Endometrium (tissue), 2 donors: ENCODE data around the gene VIT.

Experiments
- FAIRE-seq: peaks from 2 replicates; lab custom pipeline; 2012; peaks lifted over from hg19 to GRCh38; lab: Jason Lieb, UNC
- donor health status: control.
- donor health status: control.

The VIT gene

DNA sequence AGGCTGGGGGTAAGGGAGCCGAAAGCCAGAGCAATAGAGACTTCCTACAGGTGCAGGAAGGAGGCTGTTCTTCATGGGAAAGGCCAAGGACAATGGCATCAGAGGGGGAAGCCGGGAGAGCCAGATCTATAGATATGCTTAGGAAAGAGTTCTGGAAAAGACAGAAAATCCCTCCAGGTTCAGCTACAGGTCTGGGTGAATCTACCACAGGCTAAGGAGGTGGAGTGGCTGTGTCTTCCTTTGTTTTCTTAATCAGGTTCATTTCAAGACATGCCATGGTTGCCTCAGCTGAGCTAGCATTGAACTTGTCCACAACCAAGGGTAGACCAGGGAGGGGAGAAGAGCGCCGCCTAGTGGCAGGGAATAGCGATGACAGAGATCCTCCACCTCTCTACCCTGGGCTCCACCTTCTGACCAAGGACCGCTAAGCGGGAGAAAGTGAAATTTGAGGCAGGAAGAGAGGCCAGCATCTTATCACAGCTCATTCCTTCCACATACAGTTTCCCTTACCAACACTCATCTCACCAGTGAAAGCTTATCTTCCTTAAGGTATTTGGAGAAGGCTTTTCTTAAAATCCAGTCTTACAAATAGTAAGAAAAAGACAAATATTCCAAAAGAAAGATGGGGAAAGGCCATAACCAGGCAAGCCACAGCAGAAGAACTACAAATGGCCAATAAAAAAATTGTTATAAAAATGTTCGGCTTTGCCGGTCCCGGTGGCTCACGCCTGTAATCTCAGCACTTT lies 74.2 kb downstream of the VIT start:
- FAIRE-seq, result no peak

DNA sequence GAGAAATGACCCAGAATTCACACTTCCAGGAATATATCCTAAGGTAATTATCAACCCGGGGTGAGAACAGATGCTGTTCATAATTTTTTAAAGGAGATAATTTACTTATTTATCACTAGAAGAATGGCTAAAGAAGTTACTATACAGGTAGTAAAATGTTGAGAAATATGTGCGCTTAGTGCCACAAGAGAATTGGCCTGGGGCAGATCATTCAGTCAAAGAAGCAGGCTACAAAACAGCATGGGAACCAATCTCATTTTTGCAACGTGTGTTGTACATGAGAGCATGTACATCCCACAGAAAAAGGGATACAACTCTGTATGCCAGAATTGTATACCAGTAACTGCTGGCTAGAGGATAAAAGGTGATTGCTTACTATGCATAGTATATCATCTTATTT lies 75.2 kb downstream of the VIT start:
- FAIRE-seq, result no peak

DNA sequence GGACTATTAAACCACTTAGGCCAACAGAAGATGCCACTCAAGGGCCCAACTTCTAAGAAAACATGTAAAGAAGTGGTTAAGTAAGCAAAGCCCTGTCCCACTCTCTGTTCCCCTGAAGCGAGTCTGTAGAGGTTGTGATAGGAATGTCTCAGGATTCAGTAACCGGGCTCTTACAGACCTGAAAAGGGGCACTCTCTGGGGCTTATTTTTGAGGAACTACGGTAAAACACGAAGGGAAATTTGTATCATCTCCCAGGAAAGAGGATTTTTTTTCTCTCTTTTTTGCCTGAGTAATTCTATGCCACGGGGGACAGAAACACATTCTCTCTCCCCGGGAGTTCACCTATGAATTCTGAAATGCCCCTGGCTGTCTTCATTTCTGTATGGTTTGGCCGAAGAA lies 77.4 kb downstream of the VIT start:
- FAIRE-seq, result no peak

DNA sequence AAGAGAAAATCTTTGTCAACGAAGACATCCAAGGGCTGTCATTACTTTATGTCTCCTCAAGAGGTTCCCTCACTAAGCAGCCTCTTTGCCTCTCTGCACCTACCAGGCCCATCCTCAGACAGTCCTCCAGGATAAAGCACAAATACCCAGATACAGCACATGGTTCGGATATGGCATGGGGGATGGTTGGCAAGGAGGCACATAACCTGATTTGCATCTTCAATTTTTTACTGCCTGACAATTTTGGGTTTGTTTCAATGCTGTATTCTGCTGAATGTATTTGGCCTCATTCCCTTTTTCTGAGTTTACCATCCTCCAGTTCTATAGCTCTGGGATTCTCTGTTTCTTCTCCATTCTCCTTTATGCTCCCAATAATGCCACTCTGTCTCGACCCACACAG lies 78.8 kb downstream of the VIT start:
- FAIRE-seq, result no peak

DNA sequence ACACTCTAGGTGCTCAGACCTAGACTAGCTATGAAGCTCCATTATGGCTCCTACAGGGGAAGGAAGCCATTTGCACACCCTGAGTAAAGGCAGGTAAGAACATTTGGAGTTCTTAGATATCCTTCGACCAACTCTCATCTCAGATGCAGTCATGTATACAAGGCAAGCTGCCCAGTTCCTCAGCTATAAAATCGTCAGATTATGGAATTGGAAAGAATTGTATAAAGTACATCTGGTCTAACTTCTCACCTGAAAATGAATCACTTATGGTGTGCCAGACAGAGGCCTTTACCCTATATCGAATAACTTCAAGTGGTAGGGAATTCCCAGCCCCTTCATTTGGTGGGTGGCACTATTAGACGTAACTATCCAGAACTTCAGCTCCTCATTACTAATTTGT lies 79.3 kb downstream of the VIT start:
- FAIRE-seq, result no peak

DNA sequence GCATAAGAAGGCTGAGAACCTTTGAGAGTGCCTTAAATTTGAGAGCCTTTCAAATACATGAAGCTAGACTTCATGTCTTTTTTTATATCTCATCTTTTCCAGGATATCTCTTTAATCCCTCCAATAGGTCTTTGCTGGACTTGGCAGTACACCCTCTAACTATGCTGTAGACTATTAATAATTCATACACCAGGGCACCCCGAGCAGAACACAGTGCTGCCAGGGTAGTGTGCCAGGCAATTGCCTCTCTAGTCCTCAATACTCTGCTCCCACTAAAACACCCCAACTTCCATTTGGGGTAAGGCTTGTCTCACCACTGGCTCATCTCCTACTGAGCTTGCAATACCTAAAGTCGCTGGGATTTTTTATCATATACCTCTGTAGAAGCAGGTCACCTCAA lies 80.8 kb downstream of the VIT start:
- no peak for FAIRE-seq

DNA sequence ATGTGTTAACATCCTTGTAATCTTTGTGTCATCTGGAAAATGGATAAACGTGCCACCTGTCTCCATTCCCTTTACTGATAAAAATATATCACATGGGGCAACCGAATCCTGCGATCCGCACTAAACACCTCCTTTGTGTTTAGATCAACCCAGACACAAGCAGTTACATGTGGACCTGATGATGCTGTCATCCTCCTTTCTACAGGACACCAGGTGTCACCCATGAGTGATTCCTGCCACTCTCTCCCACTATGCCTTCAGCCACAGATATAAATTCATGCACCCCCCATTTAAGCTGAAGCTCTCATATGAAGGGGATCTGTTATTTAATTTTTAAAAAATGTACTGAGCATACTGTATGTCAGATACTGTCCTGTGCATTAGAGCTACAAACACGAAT lies 81.3 kb downstream of the VIT start:
- no peak for FAIRE-seq

DNA sequence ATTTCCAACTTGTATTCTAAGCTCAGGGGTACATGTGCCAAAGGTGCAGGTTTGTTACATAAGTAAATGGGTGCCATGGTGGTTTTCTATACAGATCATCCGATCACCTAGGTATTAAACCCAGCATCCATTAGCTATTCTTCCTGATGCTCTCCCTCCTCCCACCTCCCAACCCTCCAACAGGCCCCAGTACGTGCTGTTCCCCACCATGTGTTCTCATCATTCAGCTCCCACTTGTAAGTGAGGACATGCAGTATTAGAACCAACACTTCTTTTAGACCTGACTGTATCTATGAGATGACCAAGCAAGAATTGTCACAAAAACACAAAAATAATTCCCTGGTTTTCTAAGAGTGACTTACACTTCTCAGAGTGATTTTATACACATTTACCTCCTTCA lies 83.0 kb downstream of the VIT start:
- no peak for FAIRE-seq

DNA sequence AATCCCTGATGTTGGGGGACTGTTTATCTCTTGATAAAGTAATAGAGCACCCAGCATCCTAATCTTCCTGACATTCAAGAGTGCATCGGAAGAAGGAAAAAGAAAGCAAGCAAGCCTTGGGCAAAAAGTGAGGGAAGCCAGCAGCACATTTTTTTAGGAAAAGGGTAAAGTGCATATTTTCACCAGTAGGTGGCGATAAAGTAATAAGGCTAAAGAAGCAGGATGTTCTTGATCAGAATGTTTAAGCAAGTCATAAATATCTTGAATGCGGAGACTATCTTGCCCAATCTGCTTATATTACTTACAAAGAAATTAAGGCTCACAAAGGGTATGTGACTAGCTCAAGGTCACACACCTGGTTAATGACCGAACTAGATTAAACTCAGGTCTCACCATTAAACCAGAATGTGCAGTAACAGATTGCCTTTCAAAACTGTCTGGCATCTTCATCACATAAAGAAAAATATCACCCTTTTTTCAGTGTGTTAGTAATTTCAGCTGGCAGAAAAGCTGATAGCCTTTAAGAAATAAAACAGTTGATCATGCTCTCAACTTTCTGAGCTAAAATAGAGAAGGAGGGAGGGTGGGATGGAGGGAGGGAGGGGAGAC lies 83.8 kb downstream of the VIT start:
- FAIRE-seq, result no peak

DNA sequence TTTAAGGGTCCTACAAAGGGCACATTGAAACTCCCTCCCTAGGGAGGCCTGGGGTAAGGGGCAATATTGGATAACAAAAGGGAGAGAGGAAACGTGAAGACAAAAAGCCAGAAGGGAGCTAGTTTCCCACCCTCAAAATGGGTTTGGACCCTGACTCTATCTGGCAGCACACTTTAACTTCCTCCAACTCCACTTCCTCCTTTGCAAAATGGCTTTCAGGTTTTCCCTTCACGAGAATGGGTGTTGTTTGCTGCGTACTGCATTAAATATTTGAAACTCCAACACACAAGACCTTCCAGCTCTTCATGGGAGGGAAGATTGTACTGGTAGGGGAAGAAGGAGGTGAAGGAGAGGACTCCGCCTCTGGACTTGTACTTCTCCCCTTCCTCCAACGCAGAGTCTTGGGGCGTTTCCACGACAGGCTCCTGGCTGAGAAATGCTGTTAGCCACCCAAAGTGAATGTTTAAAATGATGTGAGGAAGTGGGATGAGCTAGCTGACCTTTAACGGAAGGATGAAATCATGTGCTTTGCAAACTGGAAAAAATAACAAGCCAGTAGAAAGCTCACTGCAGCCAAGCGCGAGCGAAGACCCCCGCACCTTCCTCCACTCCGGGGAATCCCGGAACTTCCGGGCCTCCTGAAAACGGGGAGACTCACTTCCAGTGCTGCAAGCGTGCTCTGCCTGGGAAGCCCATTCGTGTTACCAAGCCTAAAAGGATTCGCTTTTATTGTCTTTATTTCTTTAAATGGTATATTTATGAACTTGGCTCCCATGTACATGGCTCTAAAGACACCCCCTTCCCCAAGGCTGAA lies 85.6 kb downstream of the VIT start:
- FAIRE-seq, result no peak

DNA sequence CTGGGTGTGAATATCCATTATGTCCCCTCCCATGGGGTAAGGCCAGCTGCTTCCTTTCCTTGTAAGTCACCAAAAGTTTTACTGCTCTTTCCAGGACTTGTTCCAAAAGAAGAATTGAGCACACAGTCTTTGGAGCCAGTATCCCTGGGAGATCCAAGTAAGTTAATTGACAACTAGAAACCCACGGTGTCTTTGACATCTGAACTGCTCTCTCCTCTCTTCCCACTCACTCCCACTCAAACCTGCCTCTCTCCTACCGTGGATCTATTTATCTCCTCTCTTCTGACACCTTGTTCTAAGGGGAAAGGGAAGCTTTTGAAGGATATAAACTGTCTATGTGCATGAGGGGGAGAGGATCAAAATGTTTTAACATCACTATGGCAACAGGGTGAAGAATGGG lies 86.7 kb downstream of the VIT start:
- no peak for FAIRE-seq

DNA sequence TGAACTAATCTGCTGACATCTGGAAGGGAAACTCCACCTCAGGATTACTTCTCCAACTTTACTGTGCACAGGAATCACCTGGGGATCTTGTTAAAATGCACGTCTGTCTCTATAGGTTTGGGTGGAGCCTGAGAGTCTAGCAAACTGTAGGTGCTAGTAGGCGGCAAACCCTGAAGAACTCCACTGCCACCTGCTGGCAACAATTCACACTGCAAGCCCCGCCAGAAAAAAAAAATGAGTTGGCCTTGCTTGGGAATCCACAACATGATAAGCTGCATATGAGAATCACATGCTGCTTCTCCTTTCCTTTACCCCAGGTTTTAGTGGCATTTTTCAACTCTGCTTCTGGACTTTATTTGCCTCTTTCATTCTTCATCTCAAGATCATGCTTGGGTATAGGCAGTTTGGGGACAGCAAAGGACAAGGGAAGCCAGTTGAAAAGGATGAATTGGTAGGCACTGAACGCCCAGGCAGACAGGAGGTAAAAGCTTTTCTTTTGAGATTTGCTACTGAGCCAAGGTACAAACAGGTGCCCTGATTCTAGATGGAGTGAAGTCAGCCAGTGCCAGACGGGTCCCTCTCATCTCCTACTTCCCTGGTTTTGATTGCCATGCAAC lies 88.8 kb downstream of the VIT start:
- FAIRE-seq, result no peak

DNA sequence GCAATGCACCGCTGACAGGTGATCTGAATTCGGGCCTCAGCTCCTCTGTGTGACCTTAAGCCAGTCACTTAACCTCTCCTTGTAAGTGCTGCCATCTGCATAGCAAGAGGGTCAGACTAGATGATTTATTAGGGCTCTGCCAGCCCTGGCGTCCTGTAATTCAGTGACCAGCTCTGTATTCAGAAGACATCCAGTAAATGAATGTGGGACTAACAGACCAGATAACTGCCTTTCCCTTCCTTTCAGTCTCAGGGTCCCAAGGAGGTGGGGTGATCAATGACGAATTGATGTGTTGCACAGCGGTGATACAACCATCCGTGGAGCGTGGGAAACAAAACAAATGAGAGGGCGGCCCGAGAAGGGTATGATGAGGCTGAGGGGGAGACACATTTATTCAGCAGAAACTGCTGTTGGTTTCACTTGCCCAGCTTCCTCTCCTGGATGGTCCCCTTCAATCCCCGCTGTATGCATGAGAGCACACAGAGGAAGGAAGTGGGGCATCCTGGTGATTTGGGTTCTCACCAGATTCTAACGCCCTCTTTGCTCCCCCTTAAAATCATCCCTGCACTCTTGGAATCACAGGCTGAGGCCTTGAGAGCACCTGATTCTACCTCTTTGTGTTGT lies 92.8 kb downstream of the VIT start:
- no peak for FAIRE-seq

DNA sequence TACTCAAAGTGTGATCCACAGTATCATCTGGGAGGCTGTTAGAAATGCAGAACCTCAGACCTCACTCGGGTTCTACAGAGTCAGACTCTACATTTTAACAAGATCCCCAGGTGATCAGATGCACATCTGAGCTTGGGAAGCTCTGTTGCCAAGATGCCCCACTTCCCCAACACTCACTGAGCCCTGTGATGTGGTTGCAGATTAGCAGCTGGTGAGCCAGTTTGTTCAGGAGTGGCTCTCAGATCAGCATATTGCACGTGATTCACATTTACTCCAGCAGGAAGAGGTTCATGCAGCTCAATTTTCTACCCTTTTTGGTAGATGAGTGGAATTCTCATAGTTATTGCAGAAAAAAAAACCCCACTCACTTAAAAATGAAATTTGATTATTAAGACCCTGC lies 96.4 kb downstream of the VIT start:
- no peak for FAIRE-seq

DNA sequence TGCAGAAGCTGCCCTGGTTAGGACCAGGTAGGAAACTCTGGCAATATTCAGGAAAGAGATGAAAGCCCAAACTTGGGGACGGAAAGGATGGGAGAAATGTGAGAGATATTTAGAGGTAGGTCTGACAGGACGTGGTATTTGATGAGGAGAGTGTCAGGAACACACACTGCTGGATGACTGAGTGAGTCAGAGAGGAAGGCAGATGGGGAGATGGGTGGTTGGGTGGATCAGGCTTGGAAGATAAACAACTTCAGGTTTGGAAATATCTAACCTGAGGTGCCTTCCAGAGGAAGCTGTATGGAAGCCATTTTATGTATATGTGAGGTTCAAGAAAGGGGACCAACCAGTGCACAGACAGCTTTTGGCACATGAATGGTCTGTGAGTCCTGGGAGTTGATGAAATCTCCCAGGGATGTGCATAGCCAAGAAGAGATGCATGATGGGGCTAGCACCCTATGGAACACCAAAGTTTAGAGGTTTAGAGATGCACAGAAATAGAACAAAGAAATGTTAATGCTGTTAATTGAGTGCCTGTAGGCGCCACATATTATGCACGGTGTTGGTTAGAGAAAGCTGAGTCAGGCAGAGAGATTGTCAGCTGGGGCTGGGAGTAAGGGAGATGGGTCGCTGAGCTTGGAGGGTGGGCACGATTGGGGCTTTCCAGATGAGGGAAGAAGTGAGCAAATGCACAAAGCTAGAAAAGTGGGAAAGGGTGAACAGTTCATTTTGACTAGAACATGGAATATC lies 101.0 kb downstream of the VIT start:
- FAIRE-seq, result no peak

DNA sequence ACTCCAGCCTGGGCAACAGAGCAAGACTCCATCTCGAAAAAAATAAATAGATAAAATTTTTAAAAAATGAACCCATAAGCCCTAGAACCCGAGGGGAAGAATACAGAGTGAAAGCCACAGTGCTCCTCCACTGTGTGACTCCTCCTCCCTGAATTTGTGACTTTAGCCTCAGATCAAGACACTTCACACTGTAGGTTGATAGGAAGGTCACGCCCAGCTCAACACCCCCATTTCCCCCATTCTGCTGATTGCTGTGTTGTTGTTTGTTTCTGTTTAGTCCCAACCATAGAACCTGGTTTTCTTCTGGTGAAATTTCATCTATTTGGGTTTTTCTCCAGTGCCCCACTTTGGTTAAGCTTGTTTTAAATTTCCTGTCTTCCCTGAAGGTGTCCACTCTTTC lies 102.2 kb downstream of the VIT start:
- no peak for FAIRE-seq

DNA sequence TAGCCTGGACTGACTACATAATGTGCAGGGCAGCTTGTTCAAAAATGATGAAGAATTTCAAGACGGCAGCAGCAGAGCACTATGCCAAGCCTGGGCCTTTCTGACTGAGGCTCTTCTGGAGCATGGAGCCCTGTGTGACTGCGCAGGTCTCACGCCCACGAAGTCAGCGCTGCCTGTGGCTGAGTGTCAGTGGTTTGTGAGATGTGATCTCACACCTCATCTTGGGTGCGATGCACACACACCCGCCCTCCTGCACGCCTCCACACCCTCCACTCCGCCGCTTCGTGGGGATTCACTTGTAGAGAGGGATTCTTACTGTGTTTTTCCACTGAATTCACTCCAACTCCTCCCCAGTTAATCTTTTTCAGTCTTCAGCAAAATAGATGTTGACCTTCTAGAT lies 103.9 kb downstream of the VIT start:
- FAIRE-seq, result no peak

DNA sequence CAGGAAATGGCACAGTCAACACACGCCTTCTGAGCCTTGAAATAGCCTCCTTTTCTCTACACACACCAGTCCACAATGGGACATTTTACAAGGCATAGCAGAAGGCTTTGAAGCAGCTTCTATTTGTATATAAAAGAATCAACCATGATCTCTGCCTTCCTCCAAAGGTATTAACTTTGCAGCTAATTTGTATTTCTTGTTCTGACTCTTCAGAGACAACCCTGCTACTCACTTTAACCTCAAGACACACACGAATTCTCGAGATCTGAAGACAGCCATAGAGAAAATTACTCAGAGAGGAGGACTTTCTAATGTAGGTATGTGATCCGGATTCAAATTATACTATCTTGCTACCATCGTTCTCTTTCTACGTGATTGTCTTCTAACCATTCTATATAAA lies 104.6 kb downstream of the VIT start:
- FAIRE-seq, result no peak

DNA sequence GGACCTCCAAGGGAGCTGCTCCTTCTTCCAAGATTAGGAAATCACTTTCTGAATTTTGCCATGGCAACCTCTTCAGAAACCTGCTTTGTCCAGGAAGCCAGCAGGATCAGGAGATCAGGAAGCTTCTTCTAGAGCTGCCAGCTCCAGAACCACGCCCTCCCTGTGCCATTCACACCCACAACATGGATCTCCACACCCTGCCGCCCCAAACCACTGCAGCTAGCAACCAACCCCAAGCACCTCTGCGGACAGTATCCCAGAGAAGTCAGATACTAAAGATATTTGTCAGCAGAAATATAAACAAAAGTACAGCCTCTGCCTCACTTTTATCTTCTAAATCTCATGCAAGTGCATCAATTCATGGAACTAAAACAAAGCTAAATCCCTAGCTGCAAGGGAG lies 106.4 kb downstream of the VIT start:
- no peak for FAIRE-seq

DNA sequence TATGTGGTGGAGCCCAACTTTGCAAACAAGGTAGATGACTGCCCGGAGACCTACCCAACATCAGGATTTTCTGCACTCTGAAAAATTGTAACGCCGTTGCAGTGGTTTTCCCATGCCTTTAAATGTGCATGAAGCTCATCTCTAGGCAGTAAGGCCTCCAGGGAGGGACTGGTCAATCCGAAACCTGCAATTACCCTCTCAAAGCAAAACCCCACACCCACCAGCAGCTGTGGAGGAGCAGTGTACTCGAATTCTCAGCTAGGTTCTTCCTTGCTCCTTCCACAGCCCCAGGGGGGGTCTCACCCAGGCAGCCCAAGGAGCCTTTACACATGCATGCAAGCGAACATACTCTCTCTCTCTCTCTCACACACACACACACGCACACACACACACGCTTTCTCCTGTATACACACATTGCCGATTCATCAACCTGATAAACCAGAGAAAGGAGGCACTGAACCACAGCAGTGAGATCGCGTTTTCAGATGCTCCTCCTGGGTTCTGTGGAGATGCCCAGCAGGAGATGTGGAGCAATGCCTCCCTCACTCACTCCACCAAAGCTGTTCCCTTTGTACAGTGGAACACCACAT lies 109.2 kb downstream of the VIT start:
- FAIRE-seq, result no peak

DNA sequence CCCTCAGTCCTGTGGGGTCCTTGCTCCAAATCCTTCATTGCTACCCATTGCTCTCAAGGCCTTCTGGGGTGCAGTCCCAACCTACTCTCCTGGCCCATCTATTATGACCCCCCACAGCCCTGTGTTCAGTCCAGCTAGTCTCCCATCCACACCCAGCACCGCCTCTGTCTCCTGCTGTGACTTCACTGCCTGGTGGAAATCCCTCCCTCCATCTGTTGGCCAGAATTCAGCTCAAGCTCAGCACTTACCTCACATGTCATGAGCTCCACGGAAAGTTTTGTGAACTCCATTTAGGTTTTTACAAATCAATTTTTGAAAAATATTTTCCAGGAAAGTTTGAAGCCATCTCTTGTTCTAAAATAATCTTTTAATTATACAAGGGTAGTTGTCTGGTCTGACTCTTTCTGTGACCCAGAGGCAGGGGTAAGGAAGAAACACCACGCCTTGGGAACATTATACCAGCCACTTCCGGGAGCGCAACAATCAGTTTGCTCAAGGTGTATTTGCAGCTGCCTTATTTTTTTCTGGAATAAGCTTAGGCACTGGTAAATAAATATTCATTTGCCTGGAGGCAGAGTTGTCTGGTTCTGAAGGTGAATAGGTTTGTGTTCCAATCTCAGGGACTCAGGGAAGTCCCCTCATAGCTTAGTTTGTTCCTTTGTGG lies 110.8 kb downstream of the VIT start:
- no peak for FAIRE-seq
